ENCODE data around the gene LGR6.

The LGR6 gene

DNA sequence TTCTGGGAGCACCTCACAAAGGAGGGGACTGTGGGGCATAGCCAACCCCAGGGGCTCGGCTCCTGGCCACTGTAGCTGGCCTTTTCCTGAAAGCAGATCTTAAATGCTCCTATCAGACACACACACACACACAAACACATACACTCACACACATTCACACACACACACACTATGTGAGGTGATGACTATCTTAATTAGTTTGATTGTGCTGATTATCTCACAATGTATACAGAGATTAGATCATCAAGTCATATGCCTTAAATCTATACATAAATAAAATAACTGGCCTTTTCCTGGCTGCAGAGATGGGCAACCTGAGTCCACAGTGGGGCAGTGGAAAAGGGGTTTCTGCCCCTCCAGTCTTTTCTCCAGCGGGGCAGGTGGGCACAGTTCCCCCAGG is 27.1 kb downstream of the LGR6 start:
- Histone ChIP-seq H3K4me3 (ENCODE audit: low read depth, low read length) (no peak overlapping the region), H3K36me3 (ENCODE audit: control insufficient read depth in 2 of 2, insufficient read depth in 1 of 2, low read length in 2 of 2) (no peaks in the 10 kb centered on the region)
- TF ChIP-seq, protein P1, sequence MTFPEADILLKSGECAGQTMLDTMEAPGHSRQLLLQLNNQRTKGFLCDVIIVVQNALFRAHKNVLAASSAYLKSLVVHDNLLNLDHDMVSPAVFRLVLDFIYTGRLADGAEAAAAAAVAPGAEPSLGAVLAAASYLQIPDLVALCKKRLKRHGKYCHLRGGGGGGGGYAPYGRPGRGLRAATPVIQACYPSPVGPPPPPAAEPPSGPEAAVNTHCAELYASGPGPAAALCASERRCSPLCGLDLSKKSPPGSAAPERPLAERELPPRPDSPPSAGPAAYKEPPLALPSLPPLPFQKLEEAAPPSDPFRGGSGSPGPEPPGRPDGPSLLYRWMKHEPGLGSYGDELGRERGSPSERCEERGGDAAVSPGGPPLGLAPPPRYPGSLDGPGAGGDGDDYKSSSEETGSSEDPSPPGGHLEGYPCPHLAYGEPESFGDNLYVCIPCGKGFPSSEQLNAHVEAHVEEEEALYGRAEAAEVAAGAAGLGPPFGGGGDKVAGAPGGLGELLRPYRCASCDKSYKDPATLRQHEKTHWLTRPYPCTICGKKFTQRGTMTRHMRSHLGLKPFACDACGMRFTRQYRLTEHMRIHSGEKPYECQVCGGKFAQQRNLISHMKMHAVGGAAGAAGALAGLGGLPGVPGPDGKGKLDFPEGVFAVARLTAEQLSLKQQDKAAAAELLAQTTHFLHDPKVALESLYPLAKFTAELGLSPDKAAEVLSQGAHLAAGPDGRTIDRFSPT (tag by site-specific recombination; IDR thresholded peaks at IDR 0.05): peak; percentile 79
- TF ChIP-seq ZNF366 (tag by site-specific recombination; conservative IDR thresholded peaks at IDR 0.05) (peak; percentile 94), ZNF777 (tag by site-specific recombination; IDR thresholded peaks at IDR 0.05; ENCODE audit: borderline replicate concordance) (no peak), ZSCAN23 (tag by site-specific recombination; IDR thresholded peaks at IDR 0.05) (peak; percentile 90), YY2 (tag by site-specific recombination; IDR thresholded peaks at IDR 0.05) (no peak), SCRT1 (tag by site-specific recombination; IDR thresholded peaks at IDR 0.05; ENCODE audit: borderline replicate concordance) (no peak), ZBTB7A (tag by site-specific recombination; IDR thresholded peaks at IDR 0.05; ENCODE audit: low read depth) (peak; percentile 43; the same call in 1 of the 2 replicates), ZFHX2 (tag by site-specific recombination; conservative IDR thresholded peaks at IDR 0.05) (0 out of 2 replicates have a peak, but pooled peaks have one; percentile 11), ZNF324 (tag by site-specific recombination; IDR thresholded peaks at IDR 0.05) (peak; percentile 85), ZBTB17 (tag by site-specific recombination; IDR thresholded peaks at IDR 0.05) (peak; percentile 42; the same call in 1 of the 2 replicates), ZNF10 (tag by site-specific recombination; IDR thresholded peaks at IDR 0.05) (no peak), OSR2 (tag by site-specific recombination; IDR thresholded peaks at IDR 0.05) (peak; percentile 46), ZNF76 (tag by site-specific recombination; IDR thresholded peaks at IDR 0.05; ENCODE audit: borderline replicate concordance, low read depth) (peak; percentile 31; the same call in 1 of the 2 replicates), ZNF121 (tag by site-specific recombination; IDR thresholded peaks at IDR 0.05) (no peak), ZNF621 (tag by site-specific recombination; IDR thresholded peaks at IDR 0.05) (no peak; the same call in 1 of the 2 replicates), ZNF558 (tag by site-specific recombination; IDR thresholded peaks at IDR 0.05) (peak; percentile 63; the same call in 1 of the 2 replicates), SETDB1 (IDR thresholded peaks at IDR 0.05; ENCODE audit: insufficient read length, low read length) (no peak), ZNF701 (tag by site-specific recombination; IDR thresholded peaks at IDR 0.05) (no peak), ZNF2 (tag by site-specific recombination; IDR thresholded peaks at IDR 0.05) (no peak), KLF16 (tag by site-specific recombination; IDR thresholded peaks at IDR 0.05) (no peak), ZNF629 (tag by site-specific recombination; IDR thresholded peaks at IDR 0.05) (peak; percentile 92), ZBTB21 (tag by site-specific recombination; IDR thresholded peaks at IDR 0.05) (peak; percentile 45; the same call in 1 of the 2 replicates), ZNF501 (tag by site-specific recombination; IDR thresholded peaks at IDR 0.05) (no peak), ZFP69B (tag by site-specific recombination; IDR thresholded peaks at IDR 0.05) (peak; percentile 54; the same call in 1 of the 2 replicates), MZF1 (tag by site-specific recombination; IDR thresholded peaks at IDR 0.05; ENCODE audit: borderline replicate concordance) (no peak), ZNF48 (tag by site-specific recombination; IDR thresholded peaks at IDR 0.05) (no peak)
- TF ChIP-seq, protein P2, sequence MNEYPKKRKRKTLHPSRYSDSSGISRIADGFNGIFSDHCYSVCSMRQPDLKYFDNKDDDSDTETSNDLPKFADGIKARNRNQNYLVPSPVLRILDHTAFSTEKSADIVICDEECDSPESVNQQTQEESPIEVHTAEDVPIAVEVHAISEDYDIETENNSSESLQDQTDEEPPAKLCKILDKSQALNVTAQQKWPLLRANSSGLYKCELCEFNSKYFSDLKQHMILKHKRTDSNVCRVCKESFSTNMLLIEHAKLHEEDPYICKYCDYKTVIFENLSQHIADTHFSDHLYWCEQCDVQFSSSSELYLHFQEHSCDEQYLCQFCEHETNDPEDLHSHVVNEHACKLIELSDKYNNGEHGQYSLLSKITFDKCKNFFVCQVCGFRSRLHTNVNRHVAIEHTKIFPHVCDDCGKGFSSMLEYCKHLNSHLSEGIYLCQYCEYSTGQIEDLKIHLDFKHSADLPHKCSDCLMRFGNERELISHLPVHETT (tag by site-specific recombination; IDR thresholded peaks at IDR 0.05): peak; percentile 89
- TF ChIP-seq, protein P3, sequence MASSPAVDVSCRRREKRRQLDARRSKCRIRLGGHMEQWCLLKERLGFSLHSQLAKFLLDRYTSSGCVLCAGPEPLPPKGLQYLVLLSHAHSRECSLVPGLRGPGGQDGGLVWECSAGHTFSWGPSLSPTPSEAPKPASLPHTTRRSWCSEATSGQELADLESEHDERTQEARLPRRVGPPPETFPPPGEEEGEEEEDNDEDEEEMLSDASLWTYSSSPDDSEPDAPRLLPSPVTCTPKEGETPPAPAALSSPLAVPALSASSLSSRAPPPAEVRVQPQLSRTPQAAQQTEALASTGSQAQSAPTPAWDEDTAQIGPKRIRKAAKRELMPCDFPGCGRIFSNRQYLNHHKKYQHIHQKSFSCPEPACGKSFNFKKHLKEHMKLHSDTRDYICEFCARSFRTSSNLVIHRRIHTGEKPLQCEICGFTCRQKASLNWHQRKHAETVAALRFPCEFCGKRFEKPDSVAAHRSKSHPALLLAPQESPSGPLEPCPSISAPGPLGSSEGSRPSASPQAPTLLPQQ (tag by site-specific recombination; IDR thresholded peaks at IDR 0.05): peak; percentile 73; the same call in 1 of the 2 replicates
- TF ChIP-seq, protein P4, sequence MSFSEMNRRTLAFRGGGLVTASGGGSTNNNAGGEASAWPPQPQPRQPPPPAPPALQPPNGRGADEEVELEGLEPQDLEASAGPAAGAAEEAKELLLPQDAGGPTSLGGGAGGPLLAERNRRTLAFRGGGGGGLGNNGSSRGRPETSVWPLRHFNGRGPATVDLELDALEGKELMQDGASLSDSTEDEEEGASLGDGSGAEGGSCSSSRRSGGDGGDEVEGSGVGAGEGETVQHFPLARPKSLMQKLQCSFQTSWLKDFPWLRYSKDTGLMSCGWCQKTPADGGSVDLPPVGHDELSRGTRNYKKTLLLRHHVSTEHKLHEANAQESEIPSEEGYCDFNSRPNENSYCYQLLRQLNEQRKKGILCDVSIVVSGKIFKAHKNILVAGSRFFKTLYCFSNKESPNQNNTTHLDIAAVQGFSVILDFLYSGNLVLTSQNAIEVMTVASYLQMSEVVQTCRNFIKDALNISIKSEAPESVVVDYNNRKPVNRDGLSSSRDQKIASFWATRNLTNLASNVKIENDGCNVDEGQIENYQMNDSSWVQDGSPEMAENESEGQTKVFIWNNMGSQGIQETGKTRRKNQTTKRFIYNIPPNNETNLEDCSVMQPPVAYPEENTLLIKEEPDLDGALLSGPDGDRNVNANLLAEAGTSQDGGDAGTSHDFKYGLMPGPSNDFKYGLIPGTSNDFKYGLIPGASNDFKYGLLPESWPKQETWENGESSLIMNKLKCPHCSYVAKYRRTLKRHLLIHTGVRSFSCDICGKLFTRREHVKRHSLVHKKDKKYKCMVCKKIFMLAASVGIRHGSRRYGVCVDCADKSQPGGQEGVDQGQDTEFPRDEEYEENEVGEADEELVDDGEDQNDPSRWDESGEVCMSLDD (tag by site-specific recombination; IDR thresholded peaks at IDR 0.05): no peak
- TF ChIP-seq, protein P5, sequence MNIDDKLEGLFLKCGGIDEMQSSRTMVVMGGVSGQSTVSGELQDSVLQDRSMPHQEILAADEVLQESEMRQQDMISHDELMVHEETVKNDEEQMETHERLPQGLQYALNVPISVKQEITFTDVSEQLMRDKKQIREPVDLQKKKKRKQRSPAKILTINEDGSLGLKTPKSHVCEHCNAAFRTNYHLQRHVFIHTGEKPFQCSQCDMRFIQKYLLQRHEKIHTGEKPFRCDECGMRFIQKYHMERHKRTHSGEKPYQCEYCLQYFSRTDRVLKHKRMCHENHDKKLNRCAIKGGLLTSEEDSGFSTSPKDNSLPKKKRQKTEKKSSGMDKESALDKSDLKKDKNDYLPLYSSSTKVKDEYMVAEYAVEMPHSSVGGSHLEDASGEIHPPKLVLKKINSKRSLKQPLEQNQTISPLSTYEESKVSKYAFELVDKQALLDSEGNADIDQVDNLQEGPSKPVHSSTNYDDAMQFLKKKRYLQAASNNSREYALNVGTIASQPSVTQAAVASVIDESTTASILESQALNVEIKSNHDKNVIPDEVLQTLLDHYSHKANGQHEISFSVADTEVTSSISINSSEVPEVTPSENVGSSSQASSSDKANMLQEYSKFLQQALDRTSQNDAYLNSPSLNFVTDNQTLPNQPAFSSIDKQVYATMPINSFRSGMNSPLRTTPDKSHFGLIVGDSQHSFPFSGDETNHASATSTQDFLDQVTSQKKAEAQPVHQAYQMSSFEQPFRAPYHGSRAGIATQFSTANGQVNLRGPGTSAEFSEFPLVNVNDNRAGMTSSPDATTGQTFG (tag by site-specific recombination; IDR thresholded peaks at IDR 0.05; ENCODE audit: borderline replicate concordance): peak; percentile 82; the same call in 1 of the 2 replicates

More for the DNA sequence above, 27.1 kb downstream of the LGR6 start:
- Histone ChIP-seq H3K27ac (ENCODE audit: extremely low read depth, low read depth, low read length) (no peak overlapping the region), H3K9me3 (ENCODE audit: control insufficient read depth, insufficient read depth, low read depth, low read length) (no peaks in the 10 kb centered on the region), H3K4me1 (ENCODE audit: control insufficient read depth, insufficient read depth, low read length) (no peaks in the 10 kb centered on the region; the same call in 1 of the 2 replicates)
- ChIA-PET POLR2A (no interaction called here), CTCF (interaction anchor here (1.2 to 1.5 kb wide), 3 partner anchors 16 to 95 kb away, joined by 3 to 4 read pairs (median 3); no protein-coding TSS in a partner anchor)
